Tibial nerve (tissue), 4 donors: ENCODE data around the gene LINC00305. TPM values are rescaled to one million over a fixed set of nuclear protein-coding genes. Genes with fewer than 3 reads are reported as not detected.

Experiments used
- DNase-seq, 2 donors: peaks; one replicate each; pipeline ENCODE4 v3.0.0-alpha.2; 2019; ENCODE audit warnings: low spot score in 2 of 2
- H3K27ac ChIP-seq, 4 donors: fragments of 200-600 bp; sonication (generic) in 3 of 4; one replicate each; pipeline ENCODE4 v1.5.1; 2017 to 2019; ENCODE audit warnings: mild to moderate bottlenecking in 1 of 4
- H3K27me3 ChIP-seq, 2 donors: fragments of 200-600 bp; sonication (generic) in 1 of 2; one replicate each; pipeline versions ENCODE4 v1.5.1 to v1.6.0; 2017 to 2019
- H3K36me3 ChIP-seq, 3 donors: fragments of 200-600 bp; sonication (generic); one replicate each; pipeline ENCODE4 v1.5.1; 2018 to 2019
- H3K4me1 ChIP-seq, 4 donors: fragments of 200-600 bp; sonication (generic) in 3 of 4; one replicate each; pipeline ENCODE4 v1.5.1; 2017 to 2019
- H3K4me3 ChIP-seq, 4 donors: fragments of 200-600 bp; sonication (generic) in 3 of 4; one replicate each; pipeline ENCODE4 v1.5.1; 2017 to 2019; ENCODE audit warnings: mild to moderate bottlenecking in 1 of 4, moderate library complexity in 1 of 4
- H3K9me3 ChIP-seq, 4 donors: fragments of 200-600 bp; sonication (generic) in 3 of 4; one replicate each; pipeline ENCODE4 v1.5.1; 2017 to 2019
- EP300 ChIP-seq, 2 donors: sonication (generic); formaldehyde crosslinking; IDR thresholded peaks; one replicate each; pipeline ENCODE4 v1.6.1; 2017; ENCODE audit warnings: antibody characterized with exemption in 2 of 2, mild to moderate bottlenecking in 1 of 2
- POLR2A ChIP-seq, 2 donors: fragments of 450-650 bp; IDR thresholded peaks; one replicate each; pipeline ENCODE4 v1.6.1; 2017; ENCODE audit warnings: antibody characterized with exemption in 2 of 2, mild to moderate bottlenecking in 2 of 2, moderate library complexity in 2 of 2
- WGBS, 2 donors: methylation state at CpG; one replicate each; pipeline ENCODE4 v1.1.5; 2018; 5-methylcytosine and 5-hydroxymethylcytosine counted together
- total RNA-seq, 4 donors: library from RNA; depleted of rRNA; stranded (reverse); fragments of >200 nt; gene quantifications; one replicate each; pipeline ENCODE4 v1.1.0, GENCODE V29; 2016
- TF ChIP-seq, protein P1 (sequence below), 5 experiments: fragments of 200-600 bp in 3 of 5; fragments of 450-650 bp in 2 of 5; sonication (generic) in 3 of 5; IDR thresholded peaks; one replicate each; pipeline ENCODE4 v1.5.1; 2016 to 2019; ENCODE audit warnings: antibody characterized with exemption in 5 of 5, mild to moderate bottlenecking in 3 of 5, moderate library complexity in 2 of 5

LINC00305 gene
- total RNA-seq, 4 donors from 2014 or later = not detected

DNA sequence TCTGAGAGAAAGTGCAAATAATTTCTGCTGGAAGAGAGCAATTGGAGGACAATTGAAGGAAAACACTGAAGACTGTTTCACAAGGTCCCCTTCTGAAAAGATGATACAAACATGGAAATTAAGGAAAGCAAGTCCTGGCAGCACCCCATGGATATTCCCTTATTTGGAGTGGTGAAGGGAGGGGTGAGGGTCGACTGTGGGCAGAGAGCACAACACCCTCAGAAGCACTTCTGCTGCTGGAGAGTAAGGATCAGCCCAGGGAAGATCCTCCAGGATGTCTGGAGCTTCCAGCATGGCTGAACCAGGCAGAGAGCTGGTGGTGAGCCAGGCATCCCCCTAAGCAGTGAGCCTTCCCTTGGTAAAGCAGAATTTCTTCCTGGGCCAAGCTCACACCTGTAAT is 54.7 kb downstream of the LINC00305 start:
- WGBS, 2 donors = 23 to 47% methylated on average over 1 of the region's 1 CpG
- H3K27ac ChIP-seq = no peak overlapping the region
- no peaks in the 10 kb centered on the region for H3K36me3 ChIP-seq
- DNase-seq = no peak
- no peaks in the 10 kb centered on the region for H3K4me1 ChIP-seq
- no peaks in the 10 kb centered on the region for H3K9me3 ChIP-seq
- H3K4me3 ChIP-seq = no peak overlapping the region
- no peaks in the 10 kb centered on the region for H3K27me3 ChIP-seq
- no peak for TF ChIP-seq POLR2A (IDR thresholded peaks at IDR 0.05)
- TF ChIP-seq, protein P1, sequence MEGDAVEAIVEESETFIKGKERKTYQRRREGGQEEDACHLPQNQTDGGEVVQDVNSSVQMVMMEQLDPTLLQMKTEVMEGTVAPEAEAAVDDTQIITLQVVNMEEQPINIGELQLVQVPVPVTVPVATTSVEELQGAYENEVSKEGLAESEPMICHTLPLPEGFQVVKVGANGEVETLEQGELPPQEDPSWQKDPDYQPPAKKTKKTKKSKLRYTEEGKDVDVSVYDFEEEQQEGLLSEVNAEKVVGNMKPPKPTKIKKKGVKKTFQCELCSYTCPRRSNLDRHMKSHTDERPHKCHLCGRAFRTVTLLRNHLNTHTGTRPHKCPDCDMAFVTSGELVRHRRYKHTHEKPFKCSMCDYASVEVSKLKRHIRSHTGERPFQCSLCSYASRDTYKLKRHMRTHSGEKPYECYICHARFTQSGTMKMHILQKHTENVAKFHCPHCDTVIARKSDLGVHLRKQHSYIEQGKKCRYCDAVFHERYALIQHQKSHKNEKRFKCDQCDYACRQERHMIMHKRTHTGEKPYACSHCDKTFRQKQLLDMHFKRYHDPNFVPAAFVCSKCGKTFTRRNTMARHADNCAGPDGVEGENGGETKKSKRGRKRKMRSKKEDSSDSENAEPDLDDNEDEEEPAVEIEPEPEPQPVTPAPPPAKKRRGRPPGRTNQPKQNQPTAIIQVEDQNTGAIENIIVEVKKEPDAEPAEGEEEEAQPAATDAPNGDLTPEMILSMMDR (IDR thresholded peaks at IDR 0.05) = no peak
- no peak for TF ChIP-seq EP300 (IDR thresholded peaks at IDR 0.05)

- Histone ChIP-seq H3K36me3 (no peaks in the 10 kb centered on the region), H3K9me3 (no peaks in the 10 kb centered on the region), H3K27me3 (no peaks in the 10 kb centered on the region), H3K27ac (no peak overlapping the region), H3K4me3 (no peak overlapping the region), H3K4me1 (no peaks in the 10 kb centered on the region)
- DNase-seq = no peak
- TF ChIP-seq EP300 (IDR thresholded peaks at IDR 0.05) (no peak), POLR2A (IDR thresholded peaks at IDR 0.05) (no peak)
- TF ChIP-seq, protein P1 (IDR thresholded peaks at IDR 0.05) = no peak
These were observed 57.4 kb downstream of the LINC00305 start for GRCh38 chr18:64091526-64091925.

- no peaks in the 10 kb centered on the region for H3K27me3 ChIP-seq
- H3K4me3 ChIP-seq = no peak overlapping the region
- WGBS, 2 donors = 87 to 92% methylated on average over 2 of the region's 2 CpGs
- H3K9me3 ChIP-seq = no peaks in the 10 kb centered on the region
- H3K27ac ChIP-seq = no peak overlapping the region
- TF ChIP-seq POLR2A (IDR thresholded peaks at IDR 0.05) (no peak), EP300 (IDR thresholded peaks at IDR 0.05) (no peak)
- TF ChIP-seq, protein P1 (IDR thresholded peaks at IDR 0.05) = no peak
- DNase-seq = no peak
- H3K4me1 ChIP-seq = no peaks in the 10 kb centered on the region
- H3K36me3 ChIP-seq = no peaks in the 10 kb centered on the region
These were observed 58.0 kb downstream of the LINC00305 start for GRCh38 chr18:64090876-64091275.

- no peak for DNase-seq
- Histone ChIP-seq H3K9me3 (no peaks in the 10 kb centered on the region), H3K36me3 (no peaks in the 10 kb centered on the region), H3K4me1 (no peaks in the 10 kb centered on the region), H3K4me3 (no peak overlapping the region), H3K27me3 (no peaks in the 10 kb centered on the region), H3K27ac (no peak overlapping the region)
- TF ChIP-seq EP300 (IDR thresholded peaks at IDR 0.05) (no peak), POLR2A (IDR thresholded peaks at IDR 0.05) (no peak)
- TF ChIP-seq, protein P1 (IDR thresholded peaks at IDR 0.05) = no peak
- 75 to 96% methylated on average over 1 of the region's 1 CpG for WGBS, 2 donors
These were observed 65.0 kb downstream of the LINC00305 start for GRCh38 chr18:64083916-64084315.

GRCh38 chr18:64082513-64082912 is 66.4 kb downstream of the LINC00305 start:
- TF ChIP-seq, protein P1 (IDR thresholded peaks at IDR 0.05) = no peak
- TF ChIP-seq EP300 (IDR thresholded peaks at IDR 0.05) (no peak), POLR2A (IDR thresholded peaks at IDR 0.05) (no peak)
- no peak for DNase-seq
- H3K27ac ChIP-seq = no peak overlapping the region

More at GRCh38 chr18:64082513-64082912, 66.4 kb downstream of the LINC00305 start:
- Histone ChIP-seq H3K4me1 (no peaks in the 10 kb centered on the region), H3K9me3 (no peaks in the 10 kb centered on the region), H3K27me3 (no peaks in the 10 kb centered on the region), H3K4me3 (no peak overlapping the region), H3K36me3 (no peaks in the 10 kb centered on the region)
